HepG2 (cell line): ENCODE measurements around the gene MIEF1. TPM values are rescaled to one million over a fixed set of nuclear protein-coding genes. Genes with fewer than 3 reads are reported as not detected.

Experiments
- ARNTL ChIP-seq: sonication (generic); formaldehyde crosslinking; IDR thresholded peaks from 2 replicates; pipeline ENCODE4 v1.4.0; 2020; ENCODE audit warnings: mild to moderate bottlenecking, missing genetic modification reagents
- BRD4 ChIP-seq: sonication (generic); formaldehyde crosslinking; IDR thresholded peaks from 2 replicates; pipeline ENCODE4 v1.4.0; 2020; ENCODE audit warnings: missing genetic modification reagents
- CC2D1A ChIP-seq: sonication (generic); formaldehyde crosslinking; IDR thresholded peaks from 2 replicates; pipeline ENCODE4 v1.8.1; 2023; ENCODE audit warnings: mild to moderate bottlenecking, missing genetic modification reagents
- HDAC2 ChIP-seq: sonication (generic); formaldehyde crosslinking; IDR thresholded peaks from 2 replicates; pipeline ENCODE4 v1.4.0; 2020; ENCODE audit warnings: missing genetic modification reagents
- HNRNPL ChIP-seq: fragments of 200-400 bp; formaldehyde crosslinking; IDR thresholded peaks from 2 replicates; pipeline ENCODE4 v1.6.1; 2017; ENCODE audit warnings: mild to moderate bottlenecking, low read depth, low read length
- JUND ChIP-seq: sonication (generic); formaldehyde crosslinking; IDR thresholded peaks from 2 replicates; pipeline ENCODE4 v1.8.0; 2022; ENCODE audit warnings: mild to moderate bottlenecking, missing genetic modification reagents
- KAT7 ChIP-seq: IDR thresholded peaks from 2 replicates; pipeline ENCODE4 v1.6.1; 2018; ENCODE audit warnings: borderline replicate concordance, missing compliant biosample characterization
- MAFG ChIP-seq: sonication (generic); formaldehyde crosslinking; IDR thresholded peaks from 2 replicates; pipeline ENCODE4 v1.5.1; 2020; ENCODE audit warnings: mild to moderate bottlenecking, missing genetic modification reagents
- NCOA2 ChIP-seq: sonication (generic); formaldehyde crosslinking; IDR thresholded peaks from 2 replicates; pipeline ENCODE4 v1.8.0; 2022; ENCODE audit warnings: inconsistent platforms
- NONO ChIP-seq, 2 experiments: fragments of 450-650 bp in 1 of 2; sonication (generic) in 1 of 2; formaldehyde crosslinking in 1 of 2; IDR thresholded peaks in 1 of 2; conservative IDR thresholded peaks in 1 of 2; 2 replicates each; pipeline versions ENCODE4 v1.6.1 to v1.8.0; 2017 to 2022; ENCODE audit warnings: mild to moderate bottlenecking in 1 of 2, missing genetic modification reagents in 1 of 2, moderate library complexity in 1 of 2
- RAD21 ChIP-seq: fragments of 450-650 bp; formaldehyde crosslinking; IDR thresholded peaks from 2 replicates; pipeline ENCODE4 v1.5.0; 2020; ENCODE audit warnings: mild to moderate bottlenecking
- SALL1 ChIP-seq: sonication (generic); formaldehyde crosslinking; IDR thresholded peaks from 2 replicates; pipeline ENCODE4 v1.8.0; 2022; ENCODE audit warnings: mild to moderate bottlenecking, missing genetic modification reagents
- SIX1 ChIP-seq: sonication (generic); formaldehyde crosslinking; IDR thresholded peaks from 2 replicates; pipeline ENCODE4 v1.4.0; 2020; ENCODE audit warnings: missing genetic modification reagents, borderline replicate concordance
- SRF ChIP-seq: IDR thresholded peaks from 2 replicates; pipeline ENCODE4 v1.6.1; 2011; ENCODE audit warnings: mild to moderate bottlenecking, low read depth, low read length, moderate library complexity
- YEATS2 ChIP-seq: sonication (generic); formaldehyde crosslinking; IDR thresholded peaks from 2 replicates; pipeline ENCODE4 v1.4.0; 2020; ENCODE audit warnings: missing genetic modification reagents, borderline replicate concordance
- ZFP41 ChIP-seq: sonication (generic); formaldehyde crosslinking; IDR thresholded peaks from 2 replicates; pipeline ENCODE4 v1.4.0; 2020; ENCODE audit warnings: mild to moderate bottlenecking, missing genetic modification reagents, borderline replicate concordance
- ZFY ChIP-seq: sonication (generic); formaldehyde crosslinking; IDR thresholded peaks from 2 replicates; pipeline ENCODE4 v1.4.0; 2020; ENCODE audit warnings: missing genetic modification reagents
- ZNF230 ChIP-seq: sonication (generic); formaldehyde crosslinking; IDR thresholded peaks from 2 replicates; pipeline ENCODE4 v1.4.0; 2020; ENCODE audit warnings: mild to moderate bottlenecking, missing genetic modification reagents
- ZNF678 ChIP-seq: sonication (generic); formaldehyde crosslinking; IDR thresholded peaks from 2 replicates; pipeline ENCODE4 v1.4.0; 2020; ENCODE audit warnings: mild to moderate bottlenecking, missing genetic modification reagents
- polyA plus RNA-seq, 8 experiments: library from polyadenylated mRNA; depleted of rRNA in 3 of 8; stranded (reverse) in 7 of 8; unstranded in 1 of 8; fragments of >200 nt; fragmentation: Illumina TruSeq in 4 of 8; extraction: Trizol in 4 of 8; gene quantifications; 2 replicates each; pipeline versions ENCODE4 v1.2.1 to v1.2.3, GENCODE V29; 2011 to 2016; ENCODE audit warnings: low read depth in 4 of 8, missing spikeins in 1 of 8, mixed read lengths in 1 of 8; ENCODE audit not compliant: insufficient read depth in 1 of 8
- total RNA-seq, 5 experiments: library from RNA; depleted of rRNA; stranded (reverse); fragments of >200 nt; fragmentation: Illumina TruSeq; extraction: Trizol; gene quantifications; 2 replicates each; pipeline ENCODE4 v1.2.3, GENCODE V29; 2016; ENCODE audit warnings: low read depth in 1 of 5
- TF ChIP-seq, protein P1 (sequence below): sonication (generic); formaldehyde crosslinking; IDR thresholded peaks from 2 replicates; pipeline ENCODE4 v1.8.0; 2023; ENCODE audit warnings: mild to moderate bottlenecking, missing genetic modification reagents
- TF ChIP-seq, protein P2 (sequence below): sonication (generic); formaldehyde crosslinking; IDR thresholded peaks from 2 replicates; pipeline ENCODE4 v1.5.0; 2020; ENCODE audit warnings: mild to moderate bottlenecking, missing genetic modification reagents, borderline replicate concordance
- TF ChIP-seq, protein P3 (sequence below): sonication (generic); formaldehyde crosslinking; IDR thresholded peaks from 2 replicates; pipeline ENCODE4 v1.4.0; 2020; ENCODE audit warnings: mild to moderate bottlenecking, low read depth, missing genetic modification reagents
- TF ChIP-seq, protein P4 (sequence below): sonication (generic); formaldehyde crosslinking; IDR thresholded peaks from 2 replicates; pipeline ENCODE4 v1.8.1; 2022; ENCODE audit warnings: mild to moderate bottlenecking, missing genetic modification reagents
- TF ChIP-seq, protein P5 (sequence below): IDR thresholded peaks from 2 replicates; pipeline ENCODE4 v1.6.1; 2016; ENCODE audit warnings: low read depth, borderline replicate concordance

Gene MIEF1
- total and polyA plus RNA-seq, 2 of the 13 experiments (the other 11 are each of a cell fraction or from before 2014, with no cell fraction given), result 21.7 to 34.8 TPM

DNA sequence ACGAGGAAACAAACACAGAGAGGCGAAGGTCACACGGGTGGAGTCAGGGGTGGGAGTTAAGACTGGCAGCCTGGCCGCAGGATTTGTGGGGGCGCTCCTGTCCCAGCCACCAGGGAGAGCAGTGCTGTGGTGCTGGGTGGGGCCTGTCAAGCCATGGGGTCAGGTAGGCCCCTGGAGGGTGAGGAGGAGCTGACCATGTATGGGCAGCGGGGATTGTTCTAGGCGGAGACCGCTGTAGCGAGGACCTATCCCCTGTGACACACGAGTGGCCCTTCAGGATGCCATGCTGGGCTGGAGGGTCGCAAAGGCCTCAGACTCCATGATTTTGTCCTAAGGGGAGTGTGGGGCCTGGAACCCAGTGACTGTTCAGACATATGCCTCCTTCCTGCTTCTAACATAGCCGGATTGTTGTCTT is 32.0 kb downstream of the MIEF1 start (continued):
- TF ChIP-seq, protein P1, sequence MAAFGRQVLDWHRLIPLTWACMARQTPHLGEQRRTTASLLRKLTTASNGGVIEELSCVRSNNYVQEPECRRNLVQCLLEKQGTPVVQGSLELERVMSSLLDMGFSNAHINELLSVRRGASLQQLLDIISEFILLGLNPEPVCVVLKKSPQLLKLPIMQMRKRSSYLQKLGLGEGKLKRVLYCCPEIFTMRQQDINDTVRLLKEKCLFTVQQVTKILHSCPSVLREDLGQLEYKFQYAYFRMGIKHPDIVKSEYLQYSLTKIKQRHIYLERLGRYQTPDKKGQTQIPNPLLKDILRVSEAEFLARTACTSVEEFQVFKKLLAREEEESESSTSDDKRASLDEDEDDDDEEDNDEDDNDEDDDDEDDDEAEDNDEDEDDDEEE (CRISPR knock-in tag), result no peak
- TF ChIP-seq SRF, result peak; percentile 94
- TF ChIP-seq ZFY, result peak; percentile 71
- TF ChIP-seq, protein P2, sequence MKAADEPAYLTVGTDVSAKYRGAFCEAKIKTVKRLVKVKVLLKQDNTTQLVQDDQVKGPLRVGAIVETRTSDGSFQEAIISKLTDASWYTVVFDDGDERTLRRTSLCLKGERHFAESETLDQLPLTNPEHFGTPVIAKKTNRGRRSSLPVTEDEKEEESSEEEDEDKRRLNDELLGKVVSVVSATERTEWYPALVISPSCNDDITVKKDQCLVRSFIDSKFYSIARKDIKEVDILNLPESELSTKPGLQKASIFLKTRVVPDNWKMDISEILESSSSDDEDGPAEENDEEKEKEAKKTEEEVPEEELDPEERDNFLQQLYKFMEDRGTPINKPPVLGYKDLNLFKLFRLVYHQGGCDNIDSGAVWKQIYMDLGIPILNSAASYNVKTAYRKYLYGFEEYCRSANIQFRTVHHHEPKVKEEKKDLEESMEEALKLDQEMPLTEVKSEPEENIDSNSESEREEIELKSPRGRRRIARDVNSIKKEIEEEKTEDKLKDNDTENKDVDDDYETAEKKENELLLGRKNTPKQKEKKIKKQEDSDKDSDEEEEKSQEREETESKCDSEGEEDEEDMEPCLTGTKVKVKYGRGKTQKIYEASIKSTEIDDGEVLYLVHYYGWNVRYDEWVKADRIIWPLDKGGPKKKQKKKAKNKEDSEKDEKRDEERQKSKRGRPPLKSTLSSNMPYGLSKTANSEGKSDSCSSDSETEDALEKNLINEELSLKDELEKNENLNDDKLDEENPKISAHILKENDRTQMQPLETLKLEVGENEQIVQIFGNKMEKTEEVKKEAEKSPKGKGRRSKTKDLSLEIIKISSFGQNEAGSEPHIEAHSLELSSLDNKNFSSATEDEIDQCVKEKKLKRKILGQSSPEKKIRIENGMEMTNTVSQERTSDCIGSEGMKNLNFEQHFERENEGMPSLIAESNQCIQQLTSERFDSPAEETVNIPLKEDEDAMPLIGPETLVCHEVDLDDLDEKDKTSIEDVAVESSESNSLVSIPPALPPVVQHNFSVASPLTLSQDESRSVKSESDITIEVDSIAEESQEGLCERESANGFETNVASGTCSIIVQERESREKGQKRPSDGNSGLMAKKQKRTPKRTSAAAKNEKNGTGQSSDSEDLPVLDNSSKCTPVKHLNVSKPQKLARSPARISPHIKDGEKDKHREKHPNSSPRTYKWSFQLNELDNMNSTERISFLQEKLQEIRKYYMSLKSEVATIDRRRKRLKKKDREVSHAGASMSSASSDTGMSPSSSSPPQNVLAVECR (CRISPR knock-in tag), result no peak
- no peak for TF ChIP-seq HDAC2 (CRISPR knock-in tag)
- no peak for TF ChIP-seq MAFG
- no peak for TF ChIP-seq SIX1 (CRISPR knock-in tag)
- TF ChIP-seq SALL1 (CRISPR knock-in tag), result peak; percentile 23; the same call in 1 of the 2 replicates
- no peak for TF ChIP-seq ZNF230
- TF ChIP-seq JUND (CRISPR knock-in tag), result peak; percentile 11; the same call in 1 of the 2 replicates
- no peak for TF ChIP-seq NONO (IDR thresholded peaks at IDR 0.05)
- 0 out of 2 replicates have a peak, but pooled peaks have one; percentile 54 for TF ChIP-seq NONO (CRISPR knock-in tag; conservative IDR thresholded peaks at IDR 0.05)
- TF ChIP-seq RAD21, result no peak
- TF ChIP-seq ZFP41 (CRISPR knock-in tag), result no peak
- no peak for TF ChIP-seq YEATS2 (CRISPR knock-in tag)
- peak; percentile 7; the same call in 1 of the 2 replicates for TF ChIP-seq KAT7
- no peak for TF ChIP-seq BRD4 (CRISPR knock-in tag)
- TF ChIP-seq, protein P3, sequence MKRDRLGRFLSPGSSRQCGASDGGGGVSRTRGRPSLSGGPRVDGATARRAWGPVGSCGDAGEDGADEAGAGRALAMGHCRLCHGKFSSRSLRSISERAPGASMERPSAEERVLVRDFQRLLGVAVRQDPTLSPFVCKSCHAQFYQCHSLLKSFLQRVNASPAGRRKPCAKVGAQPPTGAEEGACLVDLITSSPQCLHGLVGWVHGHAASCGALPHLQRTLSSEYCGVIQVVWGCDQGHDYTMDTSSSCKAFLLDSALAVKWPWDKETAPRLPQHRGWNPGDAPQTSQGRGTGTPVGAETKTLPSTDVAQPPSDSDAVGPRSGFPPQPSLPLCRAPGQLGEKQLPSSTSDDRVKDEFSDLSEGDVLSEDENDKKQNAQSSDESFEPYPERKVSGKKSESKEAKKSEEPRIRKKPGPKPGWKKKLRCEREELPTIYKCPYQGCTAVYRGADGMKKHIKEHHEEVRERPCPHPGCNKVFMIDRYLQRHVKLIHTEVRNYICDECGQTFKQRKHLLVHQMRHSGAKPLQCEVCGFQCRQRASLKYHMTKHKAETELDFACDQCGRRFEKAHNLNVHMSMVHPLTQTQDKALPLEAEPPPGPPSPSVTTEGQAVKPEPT (CRISPR knock-in tag), result no peak
- TF ChIP-seq NCOA2 (CRISPR knock-in tag), result no peak
- no peak for TF ChIP-seq CC2D1A (CRISPR knock-in tag)
- no peak for TF ChIP-seq ZNF678 (CRISPR knock-in tag)
- no peak for TF ChIP-seq HNRNPL
- TF ChIP-seq, protein P4, sequence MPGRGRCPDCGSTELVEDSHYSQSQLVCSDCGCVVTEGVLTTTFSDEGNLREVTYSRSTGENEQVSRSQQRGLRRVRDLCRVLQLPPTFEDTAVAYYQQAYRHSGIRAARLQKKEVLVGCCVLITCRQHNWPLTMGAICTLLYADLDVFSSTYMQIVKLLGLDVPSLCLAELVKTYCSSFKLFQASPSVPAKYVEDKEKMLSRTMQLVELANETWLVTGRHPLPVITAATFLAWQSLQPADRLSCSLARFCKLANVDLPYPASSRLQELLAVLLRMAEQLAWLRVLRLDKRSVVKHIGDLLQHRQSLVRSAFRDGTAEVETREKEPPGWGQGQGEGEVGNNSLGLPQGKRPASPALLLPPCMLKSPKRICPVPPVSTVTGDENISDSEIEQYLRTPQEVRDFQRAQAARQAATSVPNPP (CRISPR knock-in tag), result no peak
- TF ChIP-seq ARNTL (CRISPR knock-in tag), result no peak
- TF ChIP-seq, protein P5, sequence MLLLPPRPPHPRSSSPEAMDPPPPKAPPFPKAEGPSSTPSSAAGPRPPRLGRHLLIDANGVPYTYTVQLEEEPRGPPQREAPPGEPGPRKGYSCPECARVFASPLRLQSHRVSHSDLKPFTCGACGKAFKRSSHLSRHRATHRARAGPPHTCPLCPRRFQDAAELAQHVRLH (CRISPR knock-in tag), result no peak
